Calu3 (cell line): ENCODE measurements around the gene CDADC1. TPM values are rescaled to one million over a fixed set of nuclear protein-coding genes. Genes with fewer than 3 reads are reported as not detected.

Source experiments
- BruUV-seq: library from RNA; stranded (reverse); fragments of 400-500 nt; replicated peaks from 2 replicates; lab custom pipeline; 2021; lab: Mats Ljungman, UMichigan
- CTCF ChIA-PET: fragments of 300-600 bp; sonication (Branson Sonifier 250); formaldehyde crosslinking; loops from one replicate; lab custom pipeline; 2022; ENCODE audit warnings: antibody characterized with exemption; lab: Charles Lee
- DNase-seq: peaks from one replicate; pipeline ENCODE4 v3.0.0; 2022
- H3K27ac Mint-ChIP-seq: one replicate; pipeline ENCODE4 v1.8.0; 2022; ENCODE audit warnings: mixed read lengths; ENCODE audit not compliant: unreplicated experiment
- H3K27me3 Mint-ChIP-seq: one replicate; pipeline ENCODE4 v1.8.0; 2022; ENCODE audit warnings: mixed read lengths; ENCODE audit not compliant: unreplicated experiment
- H3K36me3 Mint-ChIP-seq: one replicate; pipeline ENCODE4 v1.8.0; 2022; ENCODE audit warnings: mild to moderate bottlenecking, moderate library complexity, mixed read lengths; ENCODE audit not compliant: insufficient read depth, unreplicated experiment
- H3K4me1 Mint-ChIP-seq: one replicate; pipeline ENCODE4 v1.8.0; 2022; ENCODE audit warnings: mild to moderate bottlenecking, low read depth, mixed read lengths; ENCODE audit not compliant: unreplicated experiment
- H3K4me3 Mint-ChIP-seq: one replicate; pipeline ENCODE4 v1.8.0; 2022; ENCODE audit warnings: mild to moderate bottlenecking, low read depth, moderate library complexity, mixed read lengths; ENCODE audit not compliant: unreplicated experiment
- H3K9me3 Mint-ChIP-seq: one replicate; pipeline ENCODE4 v1.8.0; 2022; ENCODE audit warnings: low read depth, mixed read lengths; ENCODE audit not compliant: unreplicated experiment
- intact Hi-C: fragments of 100-400 bp; cut with micrococcal nuclease; formaldehyde crosslinking; loops from one replicate; pipeline ENCODE4 v1.10.0; 2022; ENCODE audit not compliant: unreplicated experiment
- total RNA-seq: library from RNA; stranded (reverse); gene quantifications from 2 replicates; pipeline ENCODE4 v1.2.3, GENCODE V29; 2022
- TF ChIP-seq, protein P1 (sequence below): fragments of 200-600 bp; IDR thresholded peaks from one replicate; pipeline ENCODE4 v1.8.0; 2022; ENCODE audit warnings: antibody characterized with exemption; ENCODE audit not compliant: unreplicated experiment

CDADC1 gene
- total RNA-seq, 1 experiment from 2014 or later, result 6.4 TPM

- no peak overlapping the region for H3K27ac Mint-ChIP-seq
- no peak overlapping the region for H3K4me3 Mint-ChIP-seq
- H3K36me3 Mint-ChIP-seq, result peaks cover 6% of the 10 kb centered on the region
- intact Hi-C loops, result no loop called here
- H3K4me1 Mint-ChIP-seq, result no peaks in the 10 kb centered on the region
- BruUV-seq, result no TSS peak
- no peak for DNase-seq
- H3K9me3 Mint-ChIP-seq, result no peaks in the 10 kb centered on the region
- TF ChIP-seq, protein P1, sequence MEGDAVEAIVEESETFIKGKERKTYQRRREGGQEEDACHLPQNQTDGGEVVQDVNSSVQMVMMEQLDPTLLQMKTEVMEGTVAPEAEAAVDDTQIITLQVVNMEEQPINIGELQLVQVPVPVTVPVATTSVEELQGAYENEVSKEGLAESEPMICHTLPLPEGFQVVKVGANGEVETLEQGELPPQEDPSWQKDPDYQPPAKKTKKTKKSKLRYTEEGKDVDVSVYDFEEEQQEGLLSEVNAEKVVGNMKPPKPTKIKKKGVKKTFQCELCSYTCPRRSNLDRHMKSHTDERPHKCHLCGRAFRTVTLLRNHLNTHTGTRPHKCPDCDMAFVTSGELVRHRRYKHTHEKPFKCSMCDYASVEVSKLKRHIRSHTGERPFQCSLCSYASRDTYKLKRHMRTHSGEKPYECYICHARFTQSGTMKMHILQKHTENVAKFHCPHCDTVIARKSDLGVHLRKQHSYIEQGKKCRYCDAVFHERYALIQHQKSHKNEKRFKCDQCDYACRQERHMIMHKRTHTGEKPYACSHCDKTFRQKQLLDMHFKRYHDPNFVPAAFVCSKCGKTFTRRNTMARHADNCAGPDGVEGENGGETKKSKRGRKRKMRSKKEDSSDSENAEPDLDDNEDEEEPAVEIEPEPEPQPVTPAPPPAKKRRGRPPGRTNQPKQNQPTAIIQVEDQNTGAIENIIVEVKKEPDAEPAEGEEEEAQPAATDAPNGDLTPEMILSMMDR, result no peak
- CTCF ChIA-PET, result no interaction called here
- no peaks in the 10 kb centered on the region for H3K27me3 Mint-ChIP-seq
Observed at GRCh38 chr13:49210669-49211068, 37.1 kb upstream of the CDADC1 start.

DNA sequence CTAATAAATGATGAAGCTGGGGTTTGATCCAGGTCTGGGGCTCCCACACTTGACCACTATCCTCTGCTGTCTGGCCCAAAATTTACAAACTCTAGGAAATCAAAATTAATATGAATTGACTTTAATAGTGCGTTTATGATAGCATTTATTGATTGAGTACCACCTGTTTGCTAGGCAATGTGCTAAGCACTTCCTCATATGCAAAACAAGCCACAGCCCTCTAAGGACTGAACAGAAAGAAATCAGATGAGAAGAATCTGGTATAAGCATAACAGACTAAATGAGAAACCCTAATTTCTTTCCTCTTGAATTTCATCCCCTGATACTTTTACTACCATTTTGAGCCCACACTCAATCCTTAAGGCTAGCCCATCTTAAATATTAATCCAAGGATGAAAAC, 34.2 kb upstream of the CDADC1 start:
- TF ChIP-seq, protein P1, result no peak
- H3K27ac Mint-ChIP-seq, result no peak overlapping the region
- no TSS peak for BruUV-seq

DNA sequence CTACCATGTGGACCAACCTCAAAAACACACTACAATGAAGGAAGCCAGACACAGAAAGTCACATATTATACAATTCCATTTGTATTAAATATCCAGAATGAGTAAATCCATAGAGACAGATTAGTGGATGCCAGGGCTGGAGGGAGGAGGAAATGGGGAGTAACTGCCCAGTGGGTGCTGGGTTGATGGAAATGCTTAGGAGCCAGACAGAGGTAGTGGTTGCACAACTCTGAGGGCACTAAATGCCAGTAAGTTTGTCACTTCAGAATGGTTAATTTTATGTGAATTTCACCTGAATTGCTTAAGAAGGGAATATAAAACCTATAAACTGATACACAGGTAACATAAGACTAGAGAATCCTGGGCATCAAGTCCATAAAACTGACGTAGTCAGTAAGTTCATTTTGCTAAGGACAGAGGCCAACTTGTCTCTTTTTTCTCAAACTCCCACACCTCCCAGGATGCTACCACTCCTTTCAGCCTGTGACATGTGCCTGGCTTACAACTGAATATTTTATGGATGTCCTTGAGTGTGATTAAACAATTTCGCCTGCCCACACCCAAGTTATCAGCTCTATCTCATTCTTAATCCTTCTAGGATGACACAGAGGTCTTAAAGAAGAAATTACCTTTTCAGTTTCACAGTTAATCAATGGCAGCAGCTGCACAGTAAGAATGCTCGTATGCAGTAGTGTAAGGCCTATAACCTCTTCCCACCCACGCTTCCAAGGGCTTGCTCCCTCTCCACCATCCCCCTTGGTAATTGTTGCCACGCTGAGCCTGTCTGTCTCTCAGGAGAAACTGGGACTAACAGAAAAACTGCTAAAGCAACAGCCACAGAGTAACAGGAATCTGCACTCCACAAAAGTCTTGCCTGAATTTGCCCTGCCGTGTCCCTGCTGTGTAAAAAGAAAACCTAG, 33.5 kb upstream of the CDADC1 start:
- no peaks in the 10 kb centered on the region for H3K9me3 Mint-ChIP-seq
- peaks cover 21% of the 10 kb centered on the region for H3K27me3 Mint-ChIP-seq
- no TSS peak for BruUV-seq
- DNase-seq, result no peak
- intact Hi-C loops, result no loop called here
- TF ChIP-seq, protein P1, result no peak
- no peak overlapping the region for H3K27ac Mint-ChIP-seq
- CTCF ChIA-PET, result no interaction called here
- H3K36me3 Mint-ChIP-seq, result peaks cover 10% of the 10 kb centered on the region
- H3K4me1 Mint-ChIP-seq, result no peaks in the 10 kb centered on the region
- no peak overlapping the region for H3K4me3 Mint-ChIP-seq

More for the DNA sequence above, 34.2 kb upstream of the CDADC1 start:
- H3K4me1 Mint-ChIP-seq, result no peaks in the 10 kb centered on the region
- peaks cover 16% of the 10 kb centered on the region for H3K27me3 Mint-ChIP-seq
- no peaks in the 10 kb centered on the region for H3K9me3 Mint-ChIP-seq
- CTCF ChIA-PET, result no interaction called here
- no peak overlapping the region for H3K4me3 Mint-ChIP-seq
- no peak for DNase-seq
- intact Hi-C loops, result no loop called here
- peaks cover 10% of the 10 kb centered on the region for H3K36me3 Mint-ChIP-seq

- Mint-ChIP-seq H3K4me1 (no peaks in the 10 kb centered on the region), H3K36me3 (peaks cover 5% of the 10 kb centered on the region), H3K27me3 (peaks cover 21% of the 10 kb centered on the region), H3K27ac (no peak overlapping the region), H3K4me3 (no peak overlapping the region), H3K9me3 (no peaks in the 10 kb centered on the region)
- TF ChIP-seq, protein P1, result no peak
- CTCF ChIA-PET, result no interaction called here
- BruUV-seq, result no TSS peak
- intact Hi-C loops, result no loop called here
- DNase-seq, result peak; percentile 26
Observed at GRCh38 chr13:49214917-49215376, 32.8 kb upstream of the CDADC1 start.
